ENCODE measurements around the gene NCKAP5.

The NCKAP5 gene

DNA sequence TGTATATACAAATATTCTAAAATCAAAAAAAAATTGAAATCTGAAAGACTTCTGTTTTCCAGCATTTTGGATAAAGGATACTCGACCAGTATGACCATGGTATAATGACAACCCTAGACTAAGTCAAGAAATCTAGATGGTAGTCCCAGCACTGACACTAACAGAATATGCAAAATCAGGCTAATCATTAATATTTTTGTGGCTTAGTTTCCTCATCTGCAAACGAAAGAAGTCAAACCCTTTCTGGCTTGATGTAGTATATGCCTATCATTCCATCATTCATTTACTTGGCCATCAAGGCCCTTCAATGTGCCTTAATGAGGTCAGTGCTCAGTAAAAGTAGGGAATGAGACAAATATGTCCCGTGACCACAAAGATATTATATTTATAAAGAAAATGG, 83.5 kb downstream of the NCKAP5 start:
- no peak for DNase-seq (ENCODE audit: low spot score)
- TF ChIP-seq, protein P1, sequence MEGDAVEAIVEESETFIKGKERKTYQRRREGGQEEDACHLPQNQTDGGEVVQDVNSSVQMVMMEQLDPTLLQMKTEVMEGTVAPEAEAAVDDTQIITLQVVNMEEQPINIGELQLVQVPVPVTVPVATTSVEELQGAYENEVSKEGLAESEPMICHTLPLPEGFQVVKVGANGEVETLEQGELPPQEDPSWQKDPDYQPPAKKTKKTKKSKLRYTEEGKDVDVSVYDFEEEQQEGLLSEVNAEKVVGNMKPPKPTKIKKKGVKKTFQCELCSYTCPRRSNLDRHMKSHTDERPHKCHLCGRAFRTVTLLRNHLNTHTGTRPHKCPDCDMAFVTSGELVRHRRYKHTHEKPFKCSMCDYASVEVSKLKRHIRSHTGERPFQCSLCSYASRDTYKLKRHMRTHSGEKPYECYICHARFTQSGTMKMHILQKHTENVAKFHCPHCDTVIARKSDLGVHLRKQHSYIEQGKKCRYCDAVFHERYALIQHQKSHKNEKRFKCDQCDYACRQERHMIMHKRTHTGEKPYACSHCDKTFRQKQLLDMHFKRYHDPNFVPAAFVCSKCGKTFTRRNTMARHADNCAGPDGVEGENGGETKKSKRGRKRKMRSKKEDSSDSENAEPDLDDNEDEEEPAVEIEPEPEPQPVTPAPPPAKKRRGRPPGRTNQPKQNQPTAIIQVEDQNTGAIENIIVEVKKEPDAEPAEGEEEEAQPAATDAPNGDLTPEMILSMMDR (IDR thresholded peaks at IDR 0.05; ENCODE audit: borderline replicate concordance, control extremely low read depth, extremely low read depth, insufficient read depth, missing control alignments) = no peak
- in situ Hi-C loops (cut with MboI; ENCODE audit: low sequenced_read_pairs, unreplicated experiment) = no loop called here

DNA sequence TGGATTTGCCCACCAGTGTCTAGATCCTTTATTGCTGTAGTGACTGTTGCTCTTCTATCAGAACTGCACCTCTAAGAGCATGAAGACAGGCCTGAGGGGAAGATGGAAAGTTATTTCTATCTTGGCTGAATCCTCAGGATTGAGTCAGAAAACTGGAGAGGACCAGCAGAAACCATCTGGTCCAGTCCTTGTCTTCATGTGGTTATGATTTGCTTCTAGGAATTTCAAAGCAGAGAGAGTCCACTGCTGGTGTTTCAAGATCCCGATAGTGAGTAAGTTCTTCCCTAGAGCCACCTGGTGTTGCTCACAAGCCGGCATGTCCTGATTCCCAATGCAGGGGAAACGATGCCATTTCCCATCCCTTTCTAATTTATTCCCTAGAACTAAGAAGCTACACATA, 84.2 kb downstream of the NCKAP5 start:
- in situ Hi-C loops (cut with MboI; ENCODE audit: low sequenced_read_pairs, unreplicated experiment) = no loop called here
- no peak for DNase-seq (ENCODE audit: low spot score)
- TF ChIP-seq, protein P1 (IDR thresholded peaks at IDR 0.05; ENCODE audit: borderline replicate concordance, control extremely low read depth, extremely low read depth, insufficient read depth, missing control alignments) = no peak

DNA sequence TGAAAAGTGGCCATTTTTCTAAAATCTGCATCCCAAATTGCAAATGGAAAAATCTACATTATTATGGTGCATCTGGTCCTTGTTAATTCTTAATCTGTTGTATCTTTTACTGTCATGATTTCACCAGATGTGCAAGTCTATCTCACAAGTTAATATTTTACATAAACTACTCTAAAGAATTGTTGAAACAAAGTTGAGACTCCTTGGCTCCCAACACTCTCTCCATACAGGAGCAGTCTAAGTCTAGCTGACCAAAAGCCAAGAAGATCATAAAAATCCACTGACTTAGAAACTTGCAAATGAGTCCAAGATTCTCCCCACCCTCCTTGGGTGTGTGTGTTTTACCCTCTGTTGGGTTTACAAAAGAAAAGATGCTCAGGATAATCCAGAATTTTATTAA, 85.1 kb downstream of the NCKAP5 start:
- DNase-seq (ENCODE audit: low spot score) = no peak
- TF ChIP-seq, protein P1 (IDR thresholded peaks at IDR 0.05; ENCODE audit: borderline replicate concordance, control extremely low read depth, extremely low read depth, insufficient read depth, missing control alignments) = no peak
- in situ Hi-C loops (cut with MboI; ENCODE audit: low sequenced_read_pairs, unreplicated experiment) = no loop called here

DNA sequence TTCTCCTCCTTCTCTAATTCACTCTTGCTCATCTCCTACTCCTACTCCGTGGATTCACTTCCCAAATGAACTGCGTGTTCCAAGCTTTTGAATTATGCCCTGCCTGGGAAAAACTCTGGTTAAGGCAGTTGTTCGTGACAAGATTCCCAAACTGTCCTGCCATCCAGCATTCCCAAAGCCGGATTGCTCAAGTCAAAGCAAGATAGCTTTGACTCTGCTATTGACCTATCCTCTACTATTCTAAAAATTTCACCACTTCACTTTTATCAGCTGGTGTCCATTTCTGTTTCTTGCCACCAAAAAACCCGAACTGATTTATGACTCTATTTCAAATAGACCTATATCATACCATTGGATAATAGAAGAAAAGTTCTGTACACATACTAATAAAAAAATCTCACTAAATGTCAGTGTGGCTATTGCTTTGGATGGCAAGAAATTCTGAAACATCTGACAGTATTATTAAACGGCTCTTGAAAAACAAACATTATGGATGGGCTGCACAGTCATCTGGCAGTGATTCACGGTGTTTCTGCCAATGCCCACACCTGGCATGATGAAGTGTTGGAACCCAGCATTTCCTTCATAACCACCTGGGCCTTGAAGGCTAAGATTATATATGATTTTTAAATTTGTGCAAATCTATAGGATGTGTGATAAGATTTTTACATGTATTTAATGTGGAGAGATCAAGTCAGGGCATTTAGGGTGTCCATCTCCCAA, 87.4 kb downstream of the NCKAP5 start:
- TF ChIP-seq, protein P1 (IDR thresholded peaks at IDR 0.05; ENCODE audit: borderline replicate concordance, control extremely low read depth, extremely low read depth, insufficient read depth, missing control alignments) = no peak
- DNase-seq (ENCODE audit: low spot score) = no peak
- in situ Hi-C loops (cut with MboI; ENCODE audit: low sequenced_read_pairs, unreplicated experiment) = no loop called here

DNA sequence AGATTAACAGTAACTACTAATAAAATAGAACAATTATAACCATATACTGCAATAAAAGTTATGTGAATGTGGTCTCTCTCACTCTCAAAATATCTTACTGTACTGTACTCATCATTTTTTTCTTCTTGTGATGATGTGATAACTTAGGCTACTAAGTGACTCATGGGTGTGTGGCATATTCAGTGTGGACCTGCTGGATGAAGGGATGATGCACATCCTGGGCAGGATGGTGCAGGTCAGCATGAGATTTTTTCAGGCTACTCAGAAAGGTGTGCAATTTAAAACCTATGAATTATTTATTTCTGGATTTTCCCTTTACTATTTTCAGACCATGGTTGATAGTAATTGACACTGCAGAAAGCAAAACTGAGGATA, 90.7 kb downstream of the NCKAP5 start:
- TF ChIP-seq, protein P1 (IDR thresholded peaks at IDR 0.05; ENCODE audit: borderline replicate concordance, control extremely low read depth, extremely low read depth, insufficient read depth, missing control alignments) = no peak
- DNase-seq (ENCODE audit: low spot score) = no peak
- in situ Hi-C loops (cut with MboI; ENCODE audit: low sequenced_read_pairs, unreplicated experiment) = no loop called here

DNA sequence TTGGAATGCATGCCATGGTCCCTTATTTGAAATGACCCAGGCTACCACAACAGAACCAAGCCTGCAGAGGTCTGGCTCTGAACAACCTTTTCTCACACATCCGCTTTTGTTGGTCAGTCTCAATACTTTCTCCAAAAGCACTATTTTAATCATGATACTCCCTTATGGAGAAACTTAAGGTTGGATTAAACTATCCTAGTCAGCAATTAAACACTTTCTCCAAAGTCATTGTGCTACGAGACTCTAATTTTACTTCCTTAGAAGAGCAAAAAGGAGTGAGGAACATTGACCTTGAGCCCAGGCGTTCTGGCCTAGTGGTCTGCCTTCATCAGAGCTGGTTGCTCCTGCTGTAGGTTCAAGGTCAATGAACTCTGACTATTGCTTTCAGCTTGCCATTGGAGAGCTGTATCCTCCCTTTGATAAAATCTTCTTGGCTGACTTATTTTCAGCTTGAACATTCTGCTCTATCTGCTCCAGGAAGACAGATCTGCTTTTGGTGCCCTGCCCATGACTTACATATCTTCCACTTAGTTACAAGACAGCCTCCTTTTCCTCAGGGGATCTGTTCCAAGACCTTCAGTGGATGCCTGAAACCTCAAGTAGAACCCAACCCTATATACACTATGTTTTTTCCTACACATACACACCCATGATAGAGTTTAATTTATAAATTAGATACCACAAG, 91.2 kb downstream of the NCKAP5 start:
- DNase-seq (ENCODE audit: low spot score) = no peak
- in situ Hi-C loops (cut with MboI; ENCODE audit: low sequenced_read_pairs, unreplicated experiment) = no loop called here
- TF ChIP-seq, protein P1 (IDR thresholded peaks at IDR 0.05; ENCODE audit: borderline replicate concordance, control extremely low read depth, extremely low read depth, insufficient read depth, missing control alignments) = no peak
